Right atrium auricular region (tissue), 2 donors: ENCODE results near the gene FAM83F. TPM values are rescaled to one million over a fixed set of nuclear protein-coding genes. Genes with fewer than 3 reads are reported as not detected.

ENCODE experiments used
- DNase-seq: peaks from one replicate; pipeline ENCODE4 v3.0.0-alpha.2; 2019; ENCODE audit warnings: low spot score
- H3K27ac ChIP-seq, 2 donors: fragments of 200-600 bp; sonication (generic); 1 replicate in 1 of 2; 2 replicates in 1 of 2; pipeline ENCODE4 v1.5.1; 2016 to 2019
- H3K27me3 ChIP-seq, 2 donors: fragments of 200-600 bp; sonication (generic); one replicate each; pipeline versions ENCODE4 v1.5.1 to v1.6.0; 2017 to 2019
- H3K36me3 ChIP-seq: fragments of 200-600 bp; sonication (generic); one replicate; pipeline ENCODE4 v1.5.1; 2016
- H3K4me1 ChIP-seq, 2 donors: fragments of 200-600 bp; sonication (generic); one replicate each; pipeline versions ENCODE4 v1.5.1 to v1.6.0; 2017 to 2019
- H3K4me3 ChIP-seq, 2 donors: fragments of 200-600 bp; sonication (generic); 1 replicate in 1 of 2; 2 replicates in 1 of 2; pipeline ENCODE4 v1.5.1; 2017 to 2019; ENCODE audit warnings: mild to moderate bottlenecking in 1 of 2, moderate library complexity in 1 of 2
- H3K9me3 ChIP-seq, 2 donors: fragments of 200-600 bp; sonication (generic); one replicate each; pipeline ENCODE4 v1.5.1; 2019
- total RNA-seq, 2 donors: library from RNA; depleted of rRNA; stranded (reverse); fragments of >200 nt; gene quantifications; one replicate each; pipeline ENCODE4 v1.1.0, GENCODE V29; 2016
- TF ChIP-seq, protein P1 (sequence below), 2 donors: fragments of 200-600 bp; sonication (generic); IDR thresholded peaks; one replicate each; pipeline ENCODE4 v1.5.1; 2019; ENCODE audit warnings: antibody characterized with exemption in 2 of 2

FAM83F gene
- total RNA-seq, 2 donors from 2014 or later, result 4.4 to 4.6 TPM

DNA sequence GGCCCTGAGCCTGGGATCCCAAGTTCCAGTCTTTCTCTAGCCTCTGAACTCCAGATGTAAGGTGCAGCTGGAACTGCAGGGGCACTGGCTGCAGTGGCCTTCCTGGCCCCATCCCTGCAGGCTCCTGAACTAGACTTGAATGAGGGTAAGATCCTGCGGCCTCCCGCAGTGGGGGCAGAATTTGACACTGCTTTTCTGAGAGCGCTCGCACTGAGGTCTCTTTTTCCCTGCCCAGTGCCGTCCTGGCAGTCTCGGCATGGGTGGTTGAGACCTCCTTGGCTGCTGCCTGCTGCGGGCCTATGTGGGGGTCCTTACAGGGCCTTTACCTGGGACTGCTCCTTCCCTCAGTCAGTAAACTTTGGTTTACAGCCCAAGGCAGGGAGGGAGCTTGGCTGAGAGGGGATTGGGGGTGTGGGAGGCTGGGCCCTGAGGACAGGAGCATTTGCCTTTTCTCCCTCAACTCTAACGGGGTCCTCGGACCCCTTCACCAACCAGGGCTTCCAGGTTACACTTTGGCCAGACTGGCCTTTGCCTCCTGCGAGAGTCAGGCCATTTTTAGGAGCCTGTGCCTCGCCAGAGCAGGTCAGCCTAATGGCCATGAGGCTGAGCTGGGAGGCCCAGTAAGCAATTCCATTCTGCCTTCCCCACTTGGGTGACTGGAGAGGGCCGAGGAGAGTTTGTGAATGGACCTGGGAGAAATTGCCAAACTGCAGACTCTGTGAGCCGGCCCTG lies 35.4 kb downstream of the FAM83F start:
- Histone ChIP-seq H3K27me3 (no peaks in the 10 kb centered on the region), H3K27ac (no peak overlapping the region), H3K4me1 (no peaks in the 10 kb centered on the region), H3K36me3 (no peaks in the 10 kb centered on the region), H3K4me3 (no peak overlapping the region), H3K9me3 (no peaks in the 10 kb centered on the region)
- TF ChIP-seq, protein P1, sequence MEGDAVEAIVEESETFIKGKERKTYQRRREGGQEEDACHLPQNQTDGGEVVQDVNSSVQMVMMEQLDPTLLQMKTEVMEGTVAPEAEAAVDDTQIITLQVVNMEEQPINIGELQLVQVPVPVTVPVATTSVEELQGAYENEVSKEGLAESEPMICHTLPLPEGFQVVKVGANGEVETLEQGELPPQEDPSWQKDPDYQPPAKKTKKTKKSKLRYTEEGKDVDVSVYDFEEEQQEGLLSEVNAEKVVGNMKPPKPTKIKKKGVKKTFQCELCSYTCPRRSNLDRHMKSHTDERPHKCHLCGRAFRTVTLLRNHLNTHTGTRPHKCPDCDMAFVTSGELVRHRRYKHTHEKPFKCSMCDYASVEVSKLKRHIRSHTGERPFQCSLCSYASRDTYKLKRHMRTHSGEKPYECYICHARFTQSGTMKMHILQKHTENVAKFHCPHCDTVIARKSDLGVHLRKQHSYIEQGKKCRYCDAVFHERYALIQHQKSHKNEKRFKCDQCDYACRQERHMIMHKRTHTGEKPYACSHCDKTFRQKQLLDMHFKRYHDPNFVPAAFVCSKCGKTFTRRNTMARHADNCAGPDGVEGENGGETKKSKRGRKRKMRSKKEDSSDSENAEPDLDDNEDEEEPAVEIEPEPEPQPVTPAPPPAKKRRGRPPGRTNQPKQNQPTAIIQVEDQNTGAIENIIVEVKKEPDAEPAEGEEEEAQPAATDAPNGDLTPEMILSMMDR (IDR thresholded peaks at IDR 0.05), result no peak
- DNase-seq, result no peak

DNA sequence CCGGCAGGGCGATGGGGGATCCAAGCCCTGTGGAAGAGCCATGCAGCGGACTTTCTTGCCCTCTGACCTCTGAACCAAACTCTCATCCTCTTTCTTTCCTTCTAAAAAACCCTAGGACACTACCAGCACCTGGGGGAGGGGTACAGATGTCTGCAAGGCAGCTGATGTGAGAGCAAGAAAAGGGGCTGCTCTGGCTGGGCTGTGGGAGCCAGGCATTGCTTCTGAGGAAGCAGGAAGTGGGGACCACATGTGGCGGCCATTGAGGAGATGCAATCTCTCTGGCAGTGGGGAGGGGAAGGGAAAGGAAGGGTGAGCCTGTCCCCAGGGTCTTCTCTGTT lies 36.0 kb downstream of the FAM83F start:
- H3K27ac ChIP-seq, result no peak overlapping the region
- TF ChIP-seq, protein P1 (IDR thresholded peaks at IDR 0.05), result no peak
- no peak overlapping the region for H3K4me3 ChIP-seq
- no peaks in the 10 kb centered on the region for H3K4me1 ChIP-seq
- no peaks in the 10 kb centered on the region for H3K27me3 ChIP-seq
- no peak for DNase-seq
- H3K36me3 ChIP-seq, result no peaks in the 10 kb centered on the region
- H3K9me3 ChIP-seq, result no peaks in the 10 kb centered on the region

DNA sequence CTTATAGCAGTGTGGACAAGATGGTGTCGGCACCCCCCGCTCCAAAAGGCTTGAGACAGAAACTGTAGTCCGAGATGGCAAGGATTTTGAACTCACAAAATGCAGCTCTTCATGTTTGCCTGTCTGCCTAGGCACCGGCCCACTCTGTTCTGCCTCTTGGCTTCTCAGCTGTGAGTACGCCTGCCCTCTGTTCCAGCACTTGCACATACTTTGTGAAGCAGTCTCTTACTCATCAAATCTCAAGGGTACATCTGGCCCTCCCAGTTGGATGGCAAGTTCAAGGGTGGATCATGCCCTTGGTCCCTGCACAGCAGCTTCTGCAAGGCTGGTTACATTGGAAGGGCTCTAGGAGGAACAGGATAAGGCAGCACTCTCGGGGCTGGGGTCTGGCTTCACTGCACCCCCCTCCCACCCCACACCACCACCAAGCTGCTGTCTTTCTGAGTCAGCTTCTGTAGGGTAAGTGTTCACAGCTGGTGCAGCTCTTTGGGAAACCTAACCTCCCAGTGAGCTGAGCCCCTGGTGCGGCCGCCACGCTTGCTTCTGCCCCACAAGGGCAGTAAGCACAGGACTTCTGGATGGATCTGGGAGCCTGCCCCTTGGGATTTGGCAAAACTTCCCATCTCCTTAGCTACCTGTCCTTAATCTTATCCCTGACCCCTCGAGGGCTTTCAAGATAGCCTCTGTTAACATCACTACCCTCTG lies 37.2 kb downstream of the FAM83F start:
- TF ChIP-seq, protein P1 (IDR thresholded peaks at IDR 0.05), result no peak
- Histone ChIP-seq H3K36me3 (no peaks in the 10 kb centered on the region), H3K27ac (no peak overlapping the region), H3K4me3 (no peak overlapping the region), H3K9me3 (no peaks in the 10 kb centered on the region), H3K27me3 (no peaks in the 10 kb centered on the region), H3K4me1 (no peaks in the 10 kb centered on the region)
- DNase-seq, result no peak

DNA sequence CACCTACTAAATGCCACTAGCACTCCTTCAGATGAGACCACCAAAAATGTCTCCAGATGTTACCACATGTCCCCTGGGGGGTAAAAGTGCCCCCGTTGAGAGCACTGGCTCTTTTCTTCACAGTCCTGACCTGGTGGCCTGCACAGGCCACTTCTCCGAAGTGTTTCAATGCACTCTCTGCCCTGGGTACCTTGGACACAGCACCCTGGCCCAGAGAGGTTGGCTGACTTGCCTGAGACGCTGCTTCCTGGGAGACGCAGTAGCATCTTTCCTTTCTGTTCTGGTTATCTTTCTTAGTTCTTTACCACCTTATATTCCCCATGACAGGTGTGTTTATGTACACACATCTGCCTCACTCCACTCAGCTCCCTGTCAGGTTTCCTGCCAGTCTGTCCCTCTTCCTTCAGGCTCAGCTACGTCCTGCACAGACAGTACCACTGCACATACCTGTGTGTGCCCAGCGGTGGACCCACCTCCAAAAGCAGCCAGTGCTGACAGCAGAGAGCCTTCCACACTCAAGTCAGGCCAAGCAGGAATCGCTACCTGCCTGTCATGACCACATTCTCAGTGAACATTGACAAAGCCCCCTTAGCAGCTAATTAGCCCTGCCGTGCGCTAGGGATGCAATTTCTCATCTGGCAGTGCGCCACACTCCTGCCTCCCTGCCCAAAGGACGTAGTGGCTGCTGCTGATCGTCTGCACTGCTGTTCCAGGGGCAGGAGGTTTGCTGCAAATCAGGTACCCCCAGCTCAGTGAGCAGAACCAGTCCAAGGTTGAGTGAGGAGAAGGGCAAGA lies 39.0 kb downstream of the FAM83F start:
- no peak for DNase-seq
- H3K9me3 ChIP-seq, result no peaks in the 10 kb centered on the region
- H3K36me3 ChIP-seq, result no peaks in the 10 kb centered on the region
- TF ChIP-seq, protein P1 (IDR thresholded peaks at IDR 0.05), result no peak
- H3K27ac ChIP-seq, result no peak overlapping the region
- H3K4me1 ChIP-seq, result no peaks in the 10 kb centered on the region
- H3K4me3 ChIP-seq, result no peak overlapping the region
- no peaks in the 10 kb centered on the region for H3K27me3 ChIP-seq

DNA sequence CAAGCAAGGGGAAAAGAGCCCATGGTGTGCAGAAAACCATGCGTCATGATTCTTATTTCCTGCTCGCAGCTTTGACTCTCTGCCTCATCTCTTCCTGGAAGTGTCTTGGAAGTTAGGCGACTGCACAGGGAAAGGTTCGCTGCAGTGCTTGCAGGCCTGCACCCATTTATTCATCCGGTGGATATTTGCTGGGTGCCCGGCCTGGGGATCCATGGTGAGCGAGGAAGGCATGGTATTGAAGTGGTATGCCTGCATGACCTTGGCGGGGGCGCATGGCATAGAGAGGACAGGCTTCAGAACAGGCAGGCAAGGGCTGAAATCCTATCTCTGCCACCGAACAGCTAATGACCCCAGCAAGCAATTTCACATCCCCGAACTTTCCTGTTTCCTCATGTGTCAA lies 40.6 kb downstream of the FAM83F start:
- Histone ChIP-seq H3K9me3 (no peaks in the 10 kb centered on the region), H3K27ac (no peak overlapping the region), H3K4me3 (no peak overlapping the region), H3K27me3 (no peaks in the 10 kb centered on the region), H3K36me3 (no peaks in the 10 kb centered on the region), H3K4me1 (peaks cover 0 to 7% of the 10 kb centered on the region in 2 donors)
- TF ChIP-seq, protein P1 (IDR thresholded peaks at IDR 0.05), result no peak
- DNase-seq, result no peak
